ENCODE results near the gene RGS10.

The RGS10 gene

DNA sequence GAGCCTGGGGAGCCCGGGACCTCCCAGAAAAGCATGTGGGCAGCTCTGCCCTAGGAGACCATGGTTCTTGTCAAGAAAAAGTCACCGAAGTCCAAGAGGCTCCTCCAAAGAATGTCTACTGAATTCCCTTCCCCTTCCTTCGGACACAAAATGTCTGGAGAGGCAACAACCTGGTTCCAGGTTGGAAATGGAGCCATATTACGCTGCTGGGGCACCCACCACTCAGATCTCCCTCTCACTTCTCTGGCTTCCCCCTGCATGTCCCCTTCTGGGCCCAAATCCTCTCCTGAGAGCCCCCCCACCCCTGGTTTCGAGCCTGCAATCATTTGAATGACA, 52.6 kb downstream of the RGS10 start:
- no peak overlapping the region for H3K4me3 ChIP-seq (ENCODE audit: insufficient read depth, low read length, poor library complexity, severe bottlenecking)
- H3K9ac ChIP-seq (ENCODE audit: low read length), result peak overlapping the region; percentile 49; the same call in 1 of the 2 replicates

GRCh38 chr10:119488675-119489074, 53.8 kb downstream of the RGS10 start:
- Histone ChIP-seq H3K4me2 (ENCODE audit: low read depth, low read length, poor library complexity, severe bottlenecking) (no peak overlapping the region), H3K27ac (ENCODE audit: low read depth, low read length) (no peak overlapping the region), H3K9me3 (ENCODE audit: insufficient read depth, low read length) (no peaks in the 10 kb centered on the region), H2AFZ (ENCODE audit: low read depth, low read length, severe bottlenecking) (no peak overlapping the region), H3K4me3 (ENCODE audit: insufficient read depth, low read length, poor library complexity, severe bottlenecking) (no peak overlapping the region), H3K9me2 (replicated peaks; ENCODE audit: insufficient read depth, low read length) (no peaks in the 10 kb centered on the region), H3K27me3 (ENCODE audit: low read length) (no peaks in the 10 kb centered on the region), H4K20me1 (ENCODE audit: low read depth, low read length) (no peaks in the 10 kb centered on the region), H3K36me3 (ENCODE audit: low read length) (no peaks in the 10 kb centered on the region), H3K79me2 (ENCODE audit: insufficient read depth, low read length) (no peaks in the 10 kb centered on the region), H3K9ac (ENCODE audit: low read length) (no peak overlapping the region), H3F3A (ENCODE audit: insufficient read depth) (no peaks in the 10 kb centered on the region)
- TF ChIP-seq EZH2phosphoT487 (conservative IDR thresholded peaks at IDR 0.05; ENCODE audit: low read length) (no peak), CTCF (IDR thresholded peaks at IDR 0.05; ENCODE audit: insufficient read depth, low read length, poor library complexity, severe bottlenecking) (no peak)

More for the DNA sequence above, 52.6 kb downstream of the RGS10 start:
- Histone ChIP-seq H3F3A (ENCODE audit: insufficient read depth) (no peaks in the 10 kb centered on the region), H3K9me2 (replicated peaks; ENCODE audit: insufficient read depth, low read length) (no peaks in the 10 kb centered on the region), H3K9me3 (ENCODE audit: insufficient read depth, low read length) (no peaks in the 10 kb centered on the region), H2AFZ (ENCODE audit: low read depth, low read length, severe bottlenecking) (peak overlapping the region; percentile 76), H4K20me1 (ENCODE audit: low read depth, low read length) (no peaks in the 10 kb centered on the region), H3K27ac (ENCODE audit: low read depth, low read length) (no peak overlapping the region), H3K4me2 (ENCODE audit: low read depth, low read length, poor library complexity, severe bottlenecking) (peak overlapping the region; percentile 76), H3K36me3 (ENCODE audit: low read length) (no peaks in the 10 kb centered on the region), H3K27me3 (ENCODE audit: low read length) (no peaks in the 10 kb centered on the region), H3K79me2 (ENCODE audit: insufficient read depth, low read length) (no peaks in the 10 kb centered on the region)
- TF ChIP-seq EZH2phosphoT487 (conservative IDR thresholded peaks at IDR 0.05; ENCODE audit: low read length), result no peak
- no peak for TF ChIP-seq CTCF (IDR thresholded peaks at IDR 0.05; ENCODE audit: insufficient read depth, low read length, poor library complexity, severe bottlenecking)

GRCh38 chr10:119483839-119484238, 58.7 kb downstream of the RGS10 start:
- no peaks in the 10 kb centered on the region for H3K9me3 ChIP-seq (ENCODE audit: insufficient read depth, low read length)
- no peaks in the 10 kb centered on the region for H3K79me2 ChIP-seq (ENCODE audit: insufficient read depth, low read length)
- H3K9ac ChIP-seq (ENCODE audit: low read length), result no peak overlapping the region
- no peak overlapping the region for H3K4me3 ChIP-seq (ENCODE audit: insufficient read depth, low read length, poor library complexity, severe bottlenecking)
- H3K9me2 ChIP-seq (replicated peaks; ENCODE audit: insufficient read depth, low read length), result no peaks in the 10 kb centered on the region
- no peaks in the 10 kb centered on the region for H4K20me1 ChIP-seq (ENCODE audit: low read depth, low read length)
- no peak overlapping the region for H3K27ac ChIP-seq (ENCODE audit: low read depth, low read length)
- TF ChIP-seq EZH2phosphoT487 (conservative IDR thresholded peaks at IDR 0.05; ENCODE audit: low read length), result no peak
- no peak for TF ChIP-seq CTCF (IDR thresholded peaks at IDR 0.05; ENCODE audit: insufficient read depth, low read length, poor library complexity, severe bottlenecking)
- no peaks in the 10 kb centered on the region; the same call in 1 of the 2 replicates for H3F3A ChIP-seq (ENCODE audit: insufficient read depth)
- H3K4me2 ChIP-seq (ENCODE audit: low read depth, low read length, poor library complexity, severe bottlenecking), result no peak overlapping the region
- H3K27me3 ChIP-seq (ENCODE audit: low read length), result no peaks in the 10 kb centered on the region
- H3K36me3 ChIP-seq (ENCODE audit: low read length), result no peaks in the 10 kb centered on the region
- no peak overlapping the region for H2AFZ ChIP-seq (ENCODE audit: low read depth, low read length, severe bottlenecking)
